Naive B cell (primary cell): ENCODE measurements around the gene CMTM3. TPM values are rescaled to one million over a fixed set of nuclear protein-coding genes. Genes with fewer than 3 reads are reported as not detected.
A peak's percentile ranks its signal among the peaks of the same experiment; 100 is the strongest.

Source experiments
- ATAC-seq, 2 donors: fragments of 150-1000 bp; cut with Tn5 transposase; 2 replicates each; pipeline ENCODE4 v1.10.0; 2021; ENCODE audit warnings: low read depth in 2 of 2, mild to moderate bottlenecking in 2 of 2, moderate library complexity in 2 of 2
- DNase-seq: peaks from one replicate; pipeline ENCODE4 v3.0.0; 2022
- H3K27ac Mint-ChIP-seq, 6 donors: one replicate each; pipeline ENCODE4 v1.8.0; 2020 to 2022; ENCODE audit warnings: mild to moderate bottlenecking in 6 of 6, mixed read lengths in 6 of 6, moderate library complexity in 5 of 6, inconsistent platforms in 2 of 6
- H3K27me3 Mint-ChIP-seq, 3 donors: one replicate each; pipeline ENCODE4 v1.8.0; 2021 to 2022; ENCODE audit warnings: mixed read lengths in 3 of 3, mild to moderate bottlenecking in 1 of 3
- H3K36me3 Mint-ChIP-seq, 2 donors: one replicate each; pipeline ENCODE4 v1.8.0; 2020 to 2022; ENCODE audit warnings: mixed read lengths in 2 of 2, inconsistent platforms in 1 of 2, mild to moderate bottlenecking in 1 of 2
- H3K4me1 Mint-ChIP-seq, 3 donors: one replicate each; pipeline ENCODE4 v1.8.0; 2020 to 2022; ENCODE audit warnings: mixed read lengths in 3 of 3, inconsistent platforms in 1 of 3, mild to moderate bottlenecking in 1 of 3, moderate library complexity in 1 of 3
- H3K4me3 Mint-ChIP-seq, 8 donors: one replicate each; pipeline ENCODE4 v1.8.0; 2020 to 2022; ENCODE audit warnings: mild to moderate bottlenecking in 8 of 8, mixed read lengths in 8 of 8, moderate library complexity in 8 of 8, inconsistent platforms in 2 of 8
- H3K9me3 Mint-ChIP-seq, 7 donors: one replicate each; pipeline ENCODE4 v1.8.0; 2020 to 2022; ENCODE audit warnings: mixed read lengths in 7 of 7, mild to moderate bottlenecking in 5 of 7, inconsistent platforms in 2 of 7, moderate library complexity in 1 of 7
- polyA plus RNA-seq, 6 donors: library from polyadenylated mRNA; unstranded; fragments of 300-500 nt; fragmentation: Illumina TruSeq; gene quantifications; one replicate each; pipeline ENCODE4 v1.2.3, GENCODE V29; 2021; ENCODE audit warnings: low read depth in 6 of 6

Gene CMTM3
- polyA plus RNA-seq, 6 donors from 2014 or later, result 17.0 to 24.3 (median 19.1) TPM

GRCh38 chr16:66639091-66639885 is 34.8 kb downstream of the CMTM3 start:
- ATAC-seq (no peak), DNase-seq (no peak)
- Mint-ChIP-seq H3K4me1 (no peaks in the 10 kb centered on the region), H3K36me3 (no peaks in the 10 kb centered on the region), H3K27me3 (peaks cover 5 to 22% (median 20%) of the 10 kb centered on the region in 3 donors), H3K27ac (no peak overlapping the region), H3K9me3 (no peaks in the 10 kb centered on the region), H3K4me3 (no peak overlapping the region)

- Mint-ChIP-seq H3K27me3 (peaks cover 5 to 25% (median 20%) of the 10 kb centered on the region in 3 donors), H3K36me3 (no peaks in the 10 kb centered on the region), H3K9me3 (no peaks in the 10 kb centered on the region), H3K27ac (no peak overlapping the region), H3K4me3 (no peak overlapping the region), H3K4me1 (no peaks in the 10 kb centered on the region)
- DNase-seq (no peak), ATAC-seq (no peak)
Observed at GRCh38 chr16:66640724-66641314, 36.3 kb downstream of the CMTM3 start.

DNA sequence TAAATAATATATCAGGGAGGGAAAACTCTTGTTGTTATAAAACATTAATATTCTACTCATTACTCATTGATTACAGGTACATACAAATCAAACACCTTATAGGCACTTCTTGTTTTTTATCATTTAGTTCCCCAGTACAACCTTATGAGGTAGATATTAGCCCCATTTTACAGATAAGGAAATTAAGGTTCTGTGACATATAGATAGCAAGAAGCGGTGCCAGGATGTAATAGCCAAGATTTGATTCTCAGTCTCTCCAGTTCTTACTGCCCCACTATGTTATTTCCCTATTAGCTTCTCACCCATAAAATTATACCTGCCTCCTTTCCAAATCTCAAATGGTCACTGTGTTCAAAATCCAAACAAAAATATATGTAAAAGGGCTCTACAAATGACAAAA is 36.9 kb downstream of the CMTM3 start:
- H3K4me1 Mint-ChIP-seq, result no peaks in the 10 kb centered on the region
- no peak for ATAC-seq
- DNase-seq, result no peak
- peaks cover 5 to 28% (median 20%) of the 10 kb centered on the region in 3 donors for H3K27me3 Mint-ChIP-seq
- no peaks in the 10 kb centered on the region for H3K36me3 Mint-ChIP-seq
- no peaks in the 10 kb centered on the region for H3K9me3 Mint-ChIP-seq
- no peak overlapping the region for H3K4me3 Mint-ChIP-seq
- H3K27ac Mint-ChIP-seq, result no peak overlapping the region

- Mint-ChIP-seq H3K9me3 (no peaks in the 10 kb centered on the region), H3K36me3 (no peaks in the 10 kb centered on the region), H3K27ac (peak overlapping the region in 1 of 6 donors; percentile 30), H3K4me1 (peaks cover 5 to 10% (median 8%) of the 10 kb centered on the region in 3 donors), H3K4me3 (no peak overlapping the region), H3K27me3 (peaks cover 8 to 24% (median 13%) of the 10 kb centered on the region in 3 donors)
- ATAC-seq (no peak), DNase-seq (no peak)
Observed at GRCh38 chr16:66647866-66648265, 43.4 kb downstream of the CMTM3 start.

GRCh38 chr16:66649167-66649566 is 44.7 kb downstream of the CMTM3 start:
- ATAC-seq (no peak), DNase-seq (no peak)
- Mint-ChIP-seq H3K9me3 (no peaks in the 10 kb centered on the region), H3K4me3 (no peak overlapping the region), H3K27ac (no peak overlapping the region), H3K27me3 (peaks cover 11 to 28% (median 16%) of the 10 kb centered on the region in 3 donors), H3K36me3 (no peaks in the 10 kb centered on the region), H3K4me1 (peaks cover 5 to 14% (median 12%) of the 10 kb centered on the region in 3 donors)

DNA sequence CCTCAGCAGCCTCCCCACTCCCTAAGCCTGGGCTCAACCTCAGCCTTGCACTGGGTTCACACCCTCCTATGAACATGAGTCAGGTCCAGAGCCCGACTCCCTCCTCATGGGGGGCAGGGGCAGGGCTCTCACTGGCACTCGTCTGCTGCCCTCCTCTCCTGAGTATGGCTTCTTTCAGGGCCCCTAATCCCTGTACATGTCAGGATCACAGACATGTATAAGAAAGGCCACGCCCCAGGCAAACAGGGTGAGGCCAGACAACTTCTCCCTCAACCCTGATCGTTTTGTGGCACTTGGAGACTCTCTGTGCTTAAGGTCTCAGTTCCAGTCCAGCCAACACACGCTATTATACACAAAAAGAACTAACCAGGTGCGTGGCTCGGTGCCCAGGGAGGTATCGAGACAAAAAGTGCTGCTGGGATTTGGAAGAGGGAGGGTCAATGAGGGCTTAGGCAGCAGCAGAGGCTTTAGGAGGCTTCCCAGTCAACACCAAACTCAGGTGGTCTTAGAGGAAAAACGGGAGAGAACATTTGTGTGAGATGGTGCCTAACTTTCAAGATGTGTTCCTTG is 45.2 kb downstream of the CMTM3 start:
- Mint-ChIP-seq H3K9me3 (no peaks in the 10 kb centered on the region), H3K36me3 (no peaks in the 10 kb centered on the region), H3K4me1 (peaks cover 5 to 14% (median 12%) of the 10 kb centered on the region in 3 donors), H3K27ac (no peak overlapping the region), H3K27me3 (peaks cover 17 to 33% (median 21%) of the 10 kb centered on the region in 3 donors), H3K4me3 (no peak overlapping the region)
- DNase-seq (no peak), ATAC-seq (no peak)

GRCh38 chr16:66650707-66651473 is 46.4 kb downstream of the CMTM3 start:
- peak; percentile 69 for DNase-seq
- peak; percentile 99 for ATAC-seq
- no peaks in the 10 kb centered on the region for H3K9me3 Mint-ChIP-seq
- H3K4me1 Mint-ChIP-seq, result peaks cover 5 to 14% (median 12%) of the 10 kb centered on the region in 3 donors
- H3K4me3 Mint-ChIP-seq, result peak overlapping the region in 6 of 8 donors; percentile 28 to 82 (median 68)
- no peaks in the 10 kb centered on the region for H3K36me3 Mint-ChIP-seq
- H3K27ac Mint-ChIP-seq, result peak overlapping the region in 2 of 6 donors; percentile 15 to 47
- peaks cover 18 to 30% (median 23%) of the 10 kb centered on the region in 3 donors for H3K27me3 Mint-ChIP-seq

- Mint-ChIP-seq H3K27ac (peak overlapping the region in 1 of 6 donors; percentile 47), H3K27me3 (peaks cover 20 to 28% (median 23%) of the 10 kb centered on the region in 3 donors), H3K4me1 (peaks cover 5 to 14% (median 12%) of the 10 kb centered on the region in 3 donors), H3K36me3 (no peaks in the 10 kb centered on the region), H3K9me3 (no peaks in the 10 kb centered on the region), H3K4me3 (peak overlapping the region in 5 of 8 donors; percentile 47 to 82 (median 72))
- no peak for ATAC-seq
- no peak for DNase-seq
Observed at GRCh38 chr16:66651474-66651765, 46.9 kb downstream of the CMTM3 start.

DNA sequence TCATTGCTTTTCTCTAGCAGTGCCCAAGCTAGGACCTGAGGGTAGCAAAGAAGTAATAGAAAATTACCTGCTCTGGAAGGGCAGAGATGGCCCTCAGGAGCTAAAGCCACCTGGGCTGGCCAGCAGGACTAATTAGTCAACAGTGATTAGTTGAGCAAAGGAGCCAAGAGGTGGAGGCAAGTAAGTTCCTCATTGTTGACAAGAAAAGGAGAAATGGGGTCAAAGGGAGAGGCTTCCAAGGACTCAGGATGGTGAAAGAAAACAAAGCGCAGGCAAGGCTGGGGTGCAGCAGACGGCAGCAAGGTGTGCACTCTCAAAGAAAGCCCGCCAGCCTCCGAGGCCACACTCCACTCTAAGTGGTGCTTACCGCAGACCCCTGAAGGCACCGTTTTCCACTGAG is 47.5 kb downstream of the CMTM3 start:
- ATAC-seq (no peak), DNase-seq (no peak)
- no peaks in the 10 kb centered on the region for H3K36me3 Mint-ChIP-seq
- no peak overlapping the region for H3K27ac Mint-ChIP-seq
- H3K4me3 Mint-ChIP-seq, result no peak overlapping the region
- H3K27me3 Mint-ChIP-seq, result peaks cover 25 to 34% (median 28%) of the 10 kb centered on the region in 3 donors
- no peaks in the 10 kb centered on the region for H3K9me3 Mint-ChIP-seq
- H3K4me1 Mint-ChIP-seq, result peaks cover 5 to 14% (median 12%) of the 10 kb centered on the region in 3 donors

GRCh38 chr16:66652661-66653360 is 48.3 kb downstream of the CMTM3 start:
- H3K27ac Mint-ChIP-seq, result peak overlapping the region in 1 of 6 donors; percentile 3
- no peak overlapping the region for H3K4me3 Mint-ChIP-seq
- ATAC-seq (no peak), DNase-seq (no peak)
- H3K4me1 Mint-ChIP-seq, result peaks cover 5 to 14% (median 12%) of the 10 kb centered on the region in 3 donors
- H3K36me3 Mint-ChIP-seq, result no peaks in the 10 kb centered on the region
- H3K9me3 Mint-ChIP-seq, result no peaks in the 10 kb centered on the region
- peaks cover 28 to 38% (median 29%) of the 10 kb centered on the region in 3 donors for H3K27me3 Mint-ChIP-seq

GRCh38 chr16:66653581-66654350 is 49.3 kb downstream of the CMTM3 start:
- peak overlapping the region in 2 of 6 donors; percentile 44 to 83 for H3K27ac Mint-ChIP-seq
- H3K36me3 Mint-ChIP-seq, result no peaks in the 10 kb centered on the region
- ATAC-seq (no peak), DNase-seq (no peak)
- no peak overlapping the region for H3K4me3 Mint-ChIP-seq
- H3K9me3 Mint-ChIP-seq, result no peaks in the 10 kb centered on the region
- peaks cover 5 to 14% (median 12%) of the 10 kb centered on the region in 3 donors for H3K4me1 Mint-ChIP-seq
- peaks cover 32 to 44% (median 39%) of the 10 kb centered on the region in 3 donors for H3K27me3 Mint-ChIP-seq

GRCh38 chr16:66656547-66656946 is 52.0 kb downstream of the CMTM3 start:
- H3K27ac Mint-ChIP-seq, result no peak overlapping the region
- ATAC-seq (no peak), DNase-seq (no peak)
- H3K27me3 Mint-ChIP-seq, result peaks cover 22 to 45% (median 42%) of the 10 kb centered on the region in 3 donors
- no peaks in the 10 kb centered on the region for H3K36me3 Mint-ChIP-seq
- H3K4me1 Mint-ChIP-seq, result peaks cover 0 to 6% (median 4%) of the 10 kb centered on the region in 3 donors
- H3K9me3 Mint-ChIP-seq, result no peaks in the 10 kb centered on the region
- no peak overlapping the region for H3K4me3 Mint-ChIP-seq
